EH (cell line): ENCODE results near the gene TTC27.

Experiments used
- DNase-seq: peaks from one replicate; pipeline ENCODE4 v3.0.0-alpha.2; 2015; ENCODE audit warnings: low read depth

Gene TTC27

GRCh38 chr2:32755666-32756065 is 127.8 kb downstream of the TTC27 start:
- no peak for DNase-seq

DNA sequence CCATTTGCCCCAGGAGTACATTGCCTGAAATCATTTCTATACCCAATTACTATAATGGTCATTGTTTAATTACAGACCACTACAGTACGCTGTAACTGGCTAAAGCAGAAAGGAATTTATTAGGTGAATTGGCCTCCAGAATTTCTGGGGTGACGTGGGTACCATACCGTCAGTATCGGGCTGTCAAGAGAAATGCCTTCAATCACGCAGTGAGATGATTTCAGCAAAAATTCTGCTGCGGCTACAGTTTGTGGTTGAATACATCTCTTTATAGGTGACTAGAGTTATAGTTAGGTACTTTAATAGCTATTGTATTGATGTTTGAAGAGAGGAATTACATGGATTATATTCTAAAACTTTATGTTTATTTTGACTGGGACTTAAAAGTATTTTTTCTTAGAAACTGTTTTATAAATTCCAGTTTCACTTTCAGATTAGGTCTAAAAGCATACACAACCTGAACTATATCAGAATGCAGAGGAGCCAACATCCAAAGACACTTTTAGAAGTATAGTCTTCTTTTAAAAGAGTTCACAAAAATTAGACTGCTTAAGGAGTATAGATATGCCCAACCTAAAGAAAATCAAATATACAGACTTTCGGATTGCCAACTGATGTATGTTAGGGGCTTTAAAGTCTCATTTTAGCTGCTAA is 128.4 kb downstream of the TTC27 start:
- DNase-seq = no peak

- DNase-seq = no peak
These were observed 130.4 kb downstream of the TTC27 start for GRCh38 chr2:32758232-32758631.

- no peak for DNase-seq
These were observed 132.8 kb downstream of the TTC27 start for GRCh38 chr2:32760628-32761027.

DNA sequence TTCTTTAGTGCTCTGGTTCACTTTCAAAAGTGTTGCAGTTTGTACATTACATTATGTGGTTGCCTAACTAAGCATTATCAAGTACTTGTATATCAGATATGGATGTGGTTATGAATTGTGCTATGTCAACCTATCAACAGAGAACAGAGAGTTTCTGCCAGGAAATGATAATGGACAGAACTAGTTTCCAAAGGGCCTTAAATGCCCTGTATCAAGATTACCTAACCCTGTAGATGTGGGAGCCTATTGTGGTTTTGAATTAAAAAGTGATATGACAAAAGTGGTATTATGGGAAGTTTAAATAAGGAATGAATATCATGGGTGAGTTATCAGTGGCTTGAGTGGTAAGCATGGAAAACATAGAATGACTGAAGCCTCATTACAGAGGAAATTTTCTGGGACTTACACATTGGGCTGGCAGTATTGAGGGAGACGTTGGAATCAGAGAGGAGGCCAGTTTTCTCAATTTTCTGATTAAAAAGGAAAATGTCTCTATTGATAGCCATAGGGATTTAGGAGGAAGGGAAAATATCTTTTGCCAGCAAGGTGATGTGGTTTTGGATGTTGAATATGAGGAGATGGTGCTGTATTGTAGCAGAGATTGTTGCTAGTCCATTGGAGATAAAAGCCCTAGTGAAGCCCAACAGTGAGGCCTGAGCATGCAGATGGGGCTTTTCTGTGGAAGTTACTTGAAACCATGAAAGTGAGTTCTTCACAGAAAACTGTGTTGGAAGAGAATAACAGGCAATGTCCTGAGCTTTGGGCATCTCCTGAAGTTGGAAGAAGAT is 140.7 kb downstream of the TTC27 start:
- no peak for DNase-seq

GRCh38 chr2:32770360-32770759 is 142.5 kb downstream of the TTC27 start:
- no peak for DNase-seq

GRCh38 chr2:32772638-32773447 is 145.0 kb downstream of the TTC27 start:
- DNase-seq = peak; percentile 76

GRCh38 chr2:32773448-32773808 is 145.6 kb downstream of the TTC27 start:
- DNase-seq = no peak

- no peak for DNase-seq
These were observed 148.1 kb downstream of the TTC27 start for GRCh38 chr2:32775954-32776353.

DNA sequence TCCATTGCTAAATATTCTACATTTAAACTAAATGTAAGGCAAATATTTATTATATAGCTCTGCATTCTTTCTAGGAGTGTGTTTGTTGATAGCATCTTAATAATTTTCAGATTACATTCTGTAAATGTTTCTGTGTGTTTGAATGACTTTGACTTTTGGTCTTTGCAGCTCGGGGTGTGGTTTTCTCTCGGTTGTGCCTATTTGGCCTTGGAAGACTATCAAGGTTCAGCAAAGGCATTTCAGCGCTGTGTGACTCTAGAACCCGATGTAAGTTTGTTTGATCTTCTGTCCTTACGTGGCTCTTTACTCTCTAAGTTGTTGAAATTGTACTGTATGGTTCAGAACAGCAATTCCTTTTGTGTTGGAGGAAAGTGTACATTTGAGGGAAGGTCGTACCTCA is 149.9 kb downstream of the TTC27 start:
- no peak for DNase-seq

GRCh38 chr2:32780961-32781360 is 153.1 kb downstream of the TTC27 start:
- no peak for DNase-seq

- no peak for DNase-seq
These were observed 155.6 kb downstream of the TTC27 start for GRCh38 chr2:32783469-32783868.

DNA sequence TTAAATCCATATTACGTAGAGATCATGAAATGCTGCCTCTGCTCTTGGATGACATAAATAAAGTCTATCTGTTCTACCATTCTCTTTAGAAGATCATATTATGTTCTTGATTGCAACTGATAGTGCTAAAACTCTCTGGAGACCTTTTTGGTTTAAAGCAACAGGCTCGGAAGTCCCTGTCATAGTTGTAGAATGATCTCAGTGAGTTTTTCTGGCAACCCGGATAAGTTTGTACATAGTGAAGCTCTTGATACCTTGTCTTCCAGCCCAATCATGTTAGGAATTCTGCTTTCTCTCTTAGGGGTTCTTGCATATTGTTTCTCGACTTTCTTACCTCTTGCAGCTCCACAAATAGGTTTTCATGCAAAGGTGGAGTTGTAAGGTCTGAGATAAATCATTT is 156.1 kb downstream of the TTC27 start:
- DNase-seq = no peak

GRCh38 chr2:32787207-32787606 is 159.4 kb downstream of the TTC27 start:
- DNase-seq = no peak

GRCh38 chr2:32788114-32788513 is 160.3 kb downstream of the TTC27 start:
- DNase-seq = no peak

DNA sequence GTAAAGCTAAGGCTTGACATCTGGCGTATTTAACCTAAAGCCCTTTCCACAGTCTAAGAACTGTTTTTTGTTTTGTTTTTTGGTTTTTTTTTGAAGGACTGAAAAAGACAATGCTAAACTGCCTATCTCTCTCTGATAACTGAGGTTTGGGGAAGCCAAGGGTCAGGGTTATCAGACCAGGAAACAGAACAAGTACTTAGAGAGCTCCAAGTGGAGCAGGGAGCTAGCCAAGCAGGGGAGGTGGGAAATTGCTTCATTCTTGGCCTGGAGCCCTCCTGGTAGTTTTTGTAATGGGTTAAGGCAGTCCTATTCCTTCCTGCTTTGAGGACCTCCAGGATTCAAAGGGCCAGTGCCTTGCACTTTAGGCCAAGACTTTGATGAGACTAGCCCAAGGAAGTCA is 164.6 kb downstream of the TTC27 start:
- DNase-seq = no peak

GRCh38 chr2:32798829-32799228 is 171.0 kb downstream of the TTC27 start:
- peak; percentile 53 for DNase-seq

- DNase-seq = peak; percentile 25
These were observed 173.9 kb downstream of the TTC27 start for GRCh38 chr2:32801741-32802140.

DNA sequence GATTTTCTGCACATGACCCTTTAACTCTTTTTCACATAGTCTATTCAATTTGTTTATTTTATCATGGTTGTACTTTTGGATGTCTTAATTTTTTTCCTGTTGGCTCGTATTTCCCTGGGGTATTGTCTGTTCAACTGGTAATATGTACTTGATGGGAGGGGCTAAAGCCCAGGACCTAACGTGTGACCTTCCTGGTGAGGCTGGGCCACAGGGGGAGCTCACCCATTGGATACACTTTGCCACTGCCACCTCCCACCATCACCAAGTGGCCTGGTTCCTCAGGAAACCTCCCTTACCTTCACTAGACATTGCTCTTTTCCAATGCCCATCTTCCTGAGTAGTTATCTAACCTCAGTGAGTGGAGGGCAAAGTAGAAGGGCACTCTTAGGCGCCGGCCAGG is 175.0 kb downstream of the TTC27 start:
- no peak for DNase-seq

DNA sequence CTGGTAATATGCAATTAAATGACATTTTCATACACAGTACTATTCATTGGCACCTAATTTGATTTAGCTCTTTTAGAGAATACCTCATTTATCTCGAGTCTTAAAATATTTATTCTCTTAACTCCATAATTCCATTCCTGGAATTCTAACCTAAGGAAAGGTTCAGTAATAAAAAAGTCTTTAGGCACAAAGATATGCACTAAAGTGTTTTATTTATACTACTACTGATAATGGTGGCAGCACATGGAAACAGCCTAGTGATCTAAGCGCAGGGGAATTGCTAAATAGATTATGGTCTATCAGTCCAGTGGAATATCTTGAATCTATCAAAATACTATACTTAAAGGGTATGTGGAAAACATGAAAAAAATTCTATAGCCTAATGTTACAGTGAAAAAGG is 176.4 kb downstream of the TTC27 start:
- DNase-seq = no peak

- DNase-seq = no peak
These were observed 177.6 kb downstream of the TTC27 start for GRCh38 chr2:32805104-32806095.

DNA sequence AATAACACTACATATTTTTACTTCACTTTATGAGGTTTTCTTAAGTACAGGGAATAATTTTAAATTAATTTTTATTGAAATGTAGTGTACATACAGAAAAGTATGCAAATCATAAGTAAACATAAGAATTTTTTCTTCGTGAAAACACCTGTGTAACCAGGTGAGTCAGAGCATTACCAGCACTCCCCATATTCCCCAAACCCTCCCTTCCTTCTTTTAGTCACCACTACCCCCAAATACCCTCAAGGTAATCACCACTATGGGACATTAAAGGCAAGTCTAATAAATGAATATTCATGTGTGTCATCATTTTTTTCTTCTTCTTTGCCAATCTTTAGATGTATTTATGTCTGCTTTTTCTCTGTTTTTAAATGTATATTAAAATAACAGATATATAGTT is 179.0 kb downstream of the TTC27 start:
- DNase-seq = no peak
